Left lung (tissue), 10 donors: ENCODE results near the gene DRC7. TPM values are rescaled to one million over a fixed set of nuclear protein-coding genes. Genes with fewer than 3 reads are reported as not detected.
A peak's percentile ranks its signal among the peaks of the same experiment; 100 is the strongest.
"Not testable (repeated sequence)": the region's sequence is repeated elsewhere in the genome, so short reads cannot be mapped to it uniquely, and the experiment has no call there.

Experiments
- ATAC-seq: fragments of 200-7000 bp; cut with Tn5 transposase; one replicate; pipeline ENCODE4 v1.9.1; 2020; ENCODE audit warnings: moderate library complexity
- DNase-seq, 4 donors: peaks; one replicate each; pipeline ENCODE4 v3.0.0-alpha.2; 2013 to 2020
- H3K27ac ChIP-seq, 2 donors: fragments of 200-600 bp; sonication (generic) in 1 of 2; one replicate each; pipeline versions ENCODE4 v1.5.0 to v1.8.0; 2020 to 2021
- H3K27me3 ChIP-seq, 2 donors: fragments of 200-600 bp; sonication (generic) in 1 of 2; one replicate each; pipeline versions ENCODE4 v1.5.0 to v1.8.0; 2020 to 2021
- H3K36me3 ChIP-seq, 2 donors: fragments of 200-600 bp; sonication (generic) in 1 of 2; one replicate each; pipeline versions ENCODE4 v1.5.0 to v1.8.0; 2020 to 2021
- H3K4me1 ChIP-seq, 2 donors: fragments of 200-600 bp; one replicate each; pipeline ENCODE4 v1.8.0; 2021
- H3K4me3 ChIP-seq, 2 donors: fragments of 200-600 bp; sonication (generic) in 1 of 2; one replicate each; pipeline versions ENCODE4 v1.5.0 to v1.8.0; 2020 to 2021; ENCODE audit warnings: mild to moderate bottlenecking in 1 of 2
- H3K9me3 ChIP-seq, 2 donors: fragments of 200-600 bp; sonication (generic) in 1 of 2; one replicate each; pipeline versions ENCODE4 v1.5.0 to v1.8.0; 2020 to 2021
- intact Hi-C, 2 donors: fragments of 100-400 bp; cut with DNase I; formaldehyde crosslinking; loops; one replicate each; pipeline versions ENCODE4 v1.11.2 to v1.14.2; 2022
- polyA plus RNA-seq, 6 donors: library from polyadenylated mRNA; unstranded; fragments of 120-200 nt; gene quantifications; one replicate each; pipeline ENCODE4 v1.2.1, GENCODE V29; 2013; ENCODE audit not compliant: insufficient read length in 6 of 6
- total RNA-seq, 2 donors: library from RNA; stranded (reverse); fragmentation: NEBNext Ultra II Directional; extraction: Animal tissue kit (Norgen Biotek cat#: 25700); gene quantifications; one replicate each; pipeline ENCODE4 v1.2.1, GENCODE V29; 2021
- TF ChIP-seq, protein P1 (sequence below), 2 donors: fragments of 200-600 bp; sonication (generic) in 1 of 2; IDR thresholded peaks; one replicate each; pipeline versions ENCODE4 v1.5.0 to v1.8.0; 2021; ENCODE audit warnings: antibody characterized with exemption in 2 of 2
- donor health status: DM: no; HTN: yes; CAD: no.
- donor health status: DM: no; HTN: no; CAD: no.

The DRC7 gene
- total and polyA plus RNA-seq, 8 donors = 0.52 to 4.3 (median 2.4) TPM

DNA sequence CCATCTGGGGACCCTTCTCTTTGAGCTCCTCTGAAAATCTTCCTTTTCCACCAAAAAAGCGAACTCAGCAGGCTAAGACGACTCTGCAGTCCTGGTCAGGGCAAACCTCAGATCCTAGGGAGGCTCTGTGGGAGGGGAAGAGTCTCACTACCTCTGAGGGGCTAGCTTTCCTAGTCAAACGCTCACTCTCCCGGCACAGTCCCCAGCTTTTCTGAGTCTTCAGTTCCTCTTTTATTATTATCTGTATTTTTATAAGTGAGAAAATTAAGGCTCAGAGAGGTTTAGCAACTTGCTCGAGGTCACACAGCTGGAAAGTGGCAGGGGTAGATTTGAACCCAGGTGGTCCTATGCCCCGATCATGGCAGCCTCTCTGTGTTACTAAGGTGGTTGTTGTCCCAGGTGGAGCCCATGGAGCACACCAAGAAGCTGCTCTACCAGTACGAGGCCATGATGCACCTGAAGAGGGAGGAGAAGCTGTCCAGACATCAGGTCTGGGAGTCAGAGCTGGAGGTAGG lies 31.9 kb downstream of the DRC7 start:
- intact Hi-C loops = loop anchor here in 1 of 2 donors (10.0 kb wide), 1 partner anchor 152 kb away; no protein-coding TSS in a partner anchor
- ATAC-seq = no peak

DNA sequence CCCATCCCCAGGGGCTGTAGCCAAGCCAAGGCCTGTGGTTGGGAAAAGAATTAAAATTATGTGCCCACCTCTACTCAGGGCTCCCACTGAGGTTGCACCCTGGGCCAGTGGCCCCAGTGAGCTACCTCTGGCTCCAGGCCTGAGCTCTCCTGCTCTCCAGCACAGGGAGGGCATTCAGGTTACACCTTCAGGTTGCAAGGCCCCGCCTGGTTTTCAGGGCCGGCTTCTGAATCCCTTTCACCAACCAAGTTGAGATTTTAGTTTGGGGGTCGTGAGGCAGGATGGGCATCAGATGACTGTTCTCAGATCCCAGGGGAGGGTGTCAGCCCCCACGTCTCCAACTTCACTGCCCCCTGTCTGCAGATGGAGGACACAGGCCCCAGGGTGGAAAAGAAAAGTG lies 33.0 kb downstream of the DRC7 start:
- Histone ChIP-seq H3K27me3 (no peaks in the 10 kb centered on the region), H3K27ac (no peak overlapping the region), H3K4me1 (no peaks in the 10 kb centered on the region), H3K9me3 (no peaks in the 10 kb centered on the region), H3K4me3 (no peak overlapping the region), H3K36me3 (no peaks in the 10 kb centered on the region)
- no peak for ATAC-seq
- DNase-seq = peak in 1 of 4 donors; percentile 34
- TF ChIP-seq, protein P1, sequence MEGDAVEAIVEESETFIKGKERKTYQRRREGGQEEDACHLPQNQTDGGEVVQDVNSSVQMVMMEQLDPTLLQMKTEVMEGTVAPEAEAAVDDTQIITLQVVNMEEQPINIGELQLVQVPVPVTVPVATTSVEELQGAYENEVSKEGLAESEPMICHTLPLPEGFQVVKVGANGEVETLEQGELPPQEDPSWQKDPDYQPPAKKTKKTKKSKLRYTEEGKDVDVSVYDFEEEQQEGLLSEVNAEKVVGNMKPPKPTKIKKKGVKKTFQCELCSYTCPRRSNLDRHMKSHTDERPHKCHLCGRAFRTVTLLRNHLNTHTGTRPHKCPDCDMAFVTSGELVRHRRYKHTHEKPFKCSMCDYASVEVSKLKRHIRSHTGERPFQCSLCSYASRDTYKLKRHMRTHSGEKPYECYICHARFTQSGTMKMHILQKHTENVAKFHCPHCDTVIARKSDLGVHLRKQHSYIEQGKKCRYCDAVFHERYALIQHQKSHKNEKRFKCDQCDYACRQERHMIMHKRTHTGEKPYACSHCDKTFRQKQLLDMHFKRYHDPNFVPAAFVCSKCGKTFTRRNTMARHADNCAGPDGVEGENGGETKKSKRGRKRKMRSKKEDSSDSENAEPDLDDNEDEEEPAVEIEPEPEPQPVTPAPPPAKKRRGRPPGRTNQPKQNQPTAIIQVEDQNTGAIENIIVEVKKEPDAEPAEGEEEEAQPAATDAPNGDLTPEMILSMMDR (IDR thresholded peaks at IDR 0.05) = no peak
- intact Hi-C loops = loop anchor here in 1 of 2 donors (10.0 kb wide), 1 partner anchor 153 kb away; no protein-coding TSS in a partner anchor

More for the DNA sequence above, 31.9 kb downstream of the DRC7 start:
- no peak overlapping the region for H3K4me3 ChIP-seq
- H3K27me3 ChIP-seq = no peaks in the 10 kb centered on the region
- TF ChIP-seq, protein P1 (IDR thresholded peaks at IDR 0.05) = no peak
- no peaks in the 10 kb centered on the region for H3K4me1 ChIP-seq
- H3K27ac ChIP-seq = no peak overlapping the region
- H3K36me3 ChIP-seq = no peaks in the 10 kb centered on the region
- DNase-seq = no peak
- H3K9me3 ChIP-seq = no peaks in the 10 kb centered on the region

DNA sequence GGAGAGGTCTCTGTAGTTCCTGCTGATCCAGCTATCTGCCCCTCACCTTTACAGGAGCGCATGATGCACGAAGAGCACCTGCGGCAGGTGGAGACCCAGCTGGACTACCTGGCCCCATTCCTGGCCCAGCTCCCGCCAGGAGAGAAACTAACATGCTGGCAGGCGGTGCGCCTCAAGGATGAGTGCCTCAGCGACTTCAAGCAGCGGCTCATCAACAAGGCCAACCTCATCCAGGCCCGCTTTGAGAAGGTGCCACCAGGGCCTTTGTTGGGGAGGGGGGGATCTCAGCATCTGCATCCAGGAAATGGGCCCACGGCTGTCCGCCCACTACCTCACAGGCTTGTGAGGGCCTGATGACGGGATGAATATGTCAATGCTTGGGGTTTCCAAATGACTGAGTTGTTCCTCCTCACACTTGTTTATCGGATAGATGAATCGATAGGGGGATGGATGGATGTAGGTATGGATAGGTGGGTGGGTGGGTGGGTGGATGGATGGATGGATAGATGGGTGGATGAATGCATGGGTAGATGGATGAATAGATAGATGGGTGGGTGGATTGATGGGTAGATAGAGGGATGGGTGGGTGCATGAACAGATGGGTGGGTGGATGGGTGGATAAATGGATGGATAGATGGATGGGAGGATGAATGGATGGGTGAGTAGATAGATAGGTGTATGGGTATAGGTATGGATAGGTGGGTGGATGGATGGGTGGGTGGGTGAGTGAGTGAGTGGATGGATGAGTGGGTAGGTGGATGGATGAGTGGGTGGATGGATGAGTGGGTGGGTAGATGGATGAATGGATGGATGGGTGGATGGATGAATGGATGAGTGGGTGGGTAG lies 34.0 kb downstream of the DRC7 start:
- no peaks in the 10 kb centered on the region for H3K4me1 ChIP-seq
- intact Hi-C loops = loop anchor here in 1 of 2 donors (10.0 kb wide), 1 partner anchor 154 kb away; no protein-coding TSS in a partner anchor
- H3K9me3 ChIP-seq = no peaks in the 10 kb centered on the region
- H3K27ac ChIP-seq = no peak overlapping the region
- no peak overlapping the region for H3K4me3 ChIP-seq
- peak in 1 of 4 donors; percentile 58 for DNase-seq
- H3K36me3 ChIP-seq = no peaks in the 10 kb centered on the region
- TF ChIP-seq, protein P1 (IDR thresholded peaks at IDR 0.05) = no peak
- ATAC-seq = no peak
- no peaks in the 10 kb centered on the region for H3K27me3 ChIP-seq

DNA sequence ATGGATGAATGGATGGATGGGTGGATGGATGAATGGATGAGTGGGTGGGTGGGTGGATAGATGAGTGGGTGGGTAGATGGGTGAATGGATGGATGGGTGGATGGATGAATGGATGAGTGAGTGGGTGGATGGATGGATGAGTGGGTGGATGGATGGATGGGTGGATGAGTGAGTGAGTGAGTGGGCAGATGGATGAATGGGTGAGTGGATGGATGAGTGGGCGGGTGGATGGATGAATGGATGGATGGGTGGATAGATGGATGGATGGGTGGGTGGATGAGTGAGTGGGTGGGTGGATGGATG lies 34.5 kb downstream of the DRC7 start:
- Histone ChIP-seq H3K36me3 (no peaks in the 10 kb centered on the region), H3K4me1 (peaks cover 0 to 3% of the 10 kb centered on the region in 2 donors), H3K4me3 (no peak overlapping the region), H3K27ac (no peak overlapping the region), H3K9me3 (no peaks in the 10 kb centered on the region), H3K27me3 (no peaks in the 10 kb centered on the region)
- no peak for ATAC-seq
- DNase-seq = no peak
- intact Hi-C loops = loop anchor here in 1 of 2 donors (10.0 kb wide), 1 partner anchor 154 kb away; no protein-coding TSS in a partner anchor
- TF ChIP-seq, protein P1 (IDR thresholded peaks at IDR 0.05) = no peak

DNA sequence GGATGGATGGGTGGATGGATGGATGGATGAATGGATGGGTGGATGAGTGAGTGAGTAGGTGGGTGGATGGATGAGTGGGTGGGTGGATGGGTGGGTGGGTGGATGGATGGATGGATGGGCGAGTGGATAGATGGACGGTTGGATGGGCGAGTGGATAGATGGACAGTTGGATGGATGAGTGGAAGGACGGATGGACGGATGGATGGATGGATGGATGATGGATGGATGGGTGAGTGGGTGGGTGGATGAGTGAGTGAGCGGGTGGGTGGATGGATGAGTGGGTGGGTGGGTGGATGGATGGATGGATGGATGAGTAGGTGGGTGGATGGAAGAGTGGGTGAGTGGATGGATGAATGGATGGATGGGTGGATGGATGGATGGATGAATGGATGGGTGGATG lies 35.2 kb downstream of the DRC7 start:
- H3K27ac ChIP-seq, ATAC-seq, H3K9me3 ChIP-seq, H3K36me3 ChIP-seq, H3K4me1 ChIP-seq, H3K4me3 ChIP-seq, DNase-seq, H3K27me3 ChIP-seq: not testable (repeated sequence)
- intact Hi-C loops = loop anchor here in 1 of 2 donors (10.0 kb wide), 1 partner anchor 155 kb away; no protein-coding TSS in a partner anchor
